Motor neuron (in vitro differentiated cells): ENCODE data around the gene CARHSP1. TPM values are rescaled to one million over a fixed set of nuclear protein-coding genes. Genes with fewer than 3 reads are reported as not detected.
"Not testable (repeated sequence)": the region's sequence is repeated elsewhere in the genome, so short reads cannot be mapped to it uniquely, and the experiment has no call there.

Experiments
- ATAC-seq, 8 experiments: fragments of 200-7000 bp; cut with Tn5 transposase; replicated peaks in 6 of 8; 2 replicates each; pipeline ENCODE4 v1.8.0; 2021; ENCODE audit warnings: mild to moderate bottlenecking in 8 of 8, moderate library complexity in 8 of 8
- H3K27ac ChIP-seq, 2 donors: fragments of 250-450 bp; sonication (Bioruptor Pico); 2 replicates each; pipeline ENCODE4 v1.9.0; 2021; ENCODE audit warnings: antibody characterized with exemption in 2 of 2, mild to moderate bottlenecking in 2 of 2, moderate library complexity in 1 of 2
- H3K4me1 ChIP-seq, 2 donors: fragments of 250-450 bp; sonication (Bioruptor Pico); replicated peaks in 1 of 2; 2 replicates each; pipeline ENCODE4 v1.6.1; 2021; ENCODE audit warnings: antibody characterized with exemption in 2 of 2, mild to moderate bottlenecking in 2 of 2, moderate library complexity in 1 of 2
- H3K4me3 ChIP-seq, 5 donors: fragments of 250-450 bp; sonication (Bioruptor Pico); 2 replicates each; pipeline ENCODE4 v1.9.0; 2021; ENCODE audit warnings: antibody characterized with exemption in 5 of 5, mild to moderate bottlenecking in 5 of 5, moderate library complexity in 4 of 5
- WGBS, 10 experiments: fragments of 450-650 bp; shearing (Covaris generic); methylation state at CpG; one replicate each; pipeline ENCODE4 v1.0.0; 2022; 5-methylcytosine and 5-hydroxymethylcytosine counted together
- in situ Hi-C, 9 experiments: fragments of 400-800 bp; cut with MboI; loops; one replicate each; pipeline ENCODE4 v1.15.0; 2021; ENCODE audit warnings: low sequenced_read_pairs in 9 of 9, low pct_unique_long_range_greater_than_20kb in 2 of 9; ENCODE audit not compliant: unreplicated experiment in 9 of 9
- total RNA-seq, 8 experiments: library from RNA; unstranded; fragments of 300-600 nt; gene quantifications; 2 replicates each; pipeline versions ENCODE4 v1.2.3 to v1.2.4, GENCODE V29; 2022

Gene CARHSP1
- 100 to 1,000 TPM in 1 of 8 experiments, 10 to 100 TPM in 7; 38.5 to 196 (median 69.7) TPM for total RNA-seq

- H3K27ac ChIP-seq: peak within 1 kb of the TSS; percentile 46 to 86
- peak within 1 kb of the TSS; percentile 66 to 98 (median 79) for H3K4me3 ChIP-seq
- peak; percentile 54 to 79 (median 60) for ATAC-seq
- 0% methylated on average over 6 of the region's 83 CpGs; no CpG with 5 or more reads in 9 of the 10 experiments for WGBS, 10 experiments
- in situ Hi-C loops: no loop called here
- peaks cover 10 to 28% of the 10 kb centered on the region in 2 donors for H3K4me1 ChIP-seq
Measured at GRCh38 chr16:8868416-8869211, at the start of gene CARHSP1. Gene CARHSP1, minus strand, starts transcription at chr16:8869006. Its CDS starts 9,678 bp downstream, at chr16:8859328.

- in situ Hi-C loops: loop anchor here in 1 of 9 experiments (25.0 kb wide), 1 partner anchor 95 kb away; no protein-coding TSS in a partner anchor
- not testable (repeated sequence) for ATAC-seq, H3K4me3 ChIP-seq, H3K4me1 ChIP-seq, H3K27ac ChIP-seq
- 80 to 100% (median 93%) methylated on average over 1 to 10 of the region's 10 CpGs; no CpG with 5 or more reads in 3 of the 10 experiments for WGBS, 10 experiments
Measured at GRCh38 chr16:8917336-8917735, 48.5 kb upstream of the CARHSP1 start.

DNA sequence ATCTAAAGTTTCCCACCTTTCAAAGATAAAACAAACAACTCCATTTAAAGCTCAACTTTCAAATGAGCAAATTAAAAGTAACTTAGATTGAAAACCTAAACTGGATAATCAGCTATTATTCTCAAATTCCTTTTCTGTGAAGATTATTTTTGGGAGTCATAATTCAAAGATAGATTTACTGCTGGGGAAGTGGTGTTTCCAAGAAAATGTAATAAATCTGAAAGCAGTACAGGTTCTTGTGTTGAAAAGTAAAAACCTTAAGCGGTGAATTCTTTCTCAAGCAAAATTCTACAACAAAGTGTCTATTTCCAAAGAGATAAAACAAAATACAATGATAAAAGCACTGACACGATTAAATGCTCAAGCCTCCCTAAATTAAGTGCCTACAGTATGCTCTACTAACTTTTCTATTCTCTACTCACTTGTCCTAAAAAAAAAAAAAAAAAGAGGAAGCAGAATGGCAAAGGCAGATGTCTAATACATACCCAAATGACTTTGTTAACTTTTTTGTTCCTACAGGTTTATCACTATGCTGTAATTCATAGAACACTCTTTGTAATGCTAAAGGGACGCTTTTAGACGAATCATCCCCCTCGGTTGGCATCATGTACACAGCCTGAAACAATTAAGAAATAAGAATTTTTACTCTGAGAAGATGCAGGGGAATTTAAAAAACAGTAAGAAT, 47.9 kb upstream of the CARHSP1 start:
- Histone ChIP-seq H3K4me1 (no peaks in the 10 kb centered on the region), H3K4me3 (no peak overlapping the region), H3K27ac (no peak overlapping the region)
- WGBS, 10 experiments: 65 to 100% (median 89%) methylated on average over 1 to 5 of the region's 5 CpGs
- ATAC-seq: no peak
- in situ Hi-C loops: loop anchor here in 1 of 9 experiments (25.0 kb wide), 1 partner anchor 96 kb away; no protein-coding TSS in a partner anchor

DNA sequence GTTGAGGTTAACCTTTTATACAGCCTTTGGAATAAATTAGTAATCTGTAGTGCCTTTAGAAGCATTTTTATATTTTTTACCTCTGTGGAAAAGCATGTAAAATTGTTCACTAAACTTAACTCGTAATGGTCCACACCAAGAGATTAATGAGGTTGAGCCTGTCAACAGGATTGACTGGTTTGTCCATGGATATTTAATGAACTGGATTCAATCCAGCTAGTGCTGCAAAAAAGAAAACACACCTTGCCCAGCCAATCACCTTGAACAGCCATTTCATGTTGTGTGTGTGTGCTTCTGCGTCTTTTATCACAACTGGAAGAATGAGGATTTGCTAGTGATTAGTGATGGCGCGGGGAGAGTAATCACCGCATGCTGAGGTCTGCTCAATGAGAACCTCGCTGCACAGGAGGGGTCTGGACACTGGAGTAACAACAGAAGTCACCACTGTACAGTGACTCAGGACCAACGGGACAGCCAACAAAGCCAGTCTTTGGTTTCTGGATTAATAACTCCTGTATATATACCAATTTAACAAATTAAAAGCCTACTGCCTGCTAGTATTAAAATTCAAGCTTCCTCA, 47.0 kb upstream of the CARHSP1 start:
- no peak for ATAC-seq
- Histone ChIP-seq H3K27ac (no peak overlapping the region), H3K4me1 (no peaks in the 10 kb centered on the region), H3K4me3 (no peak overlapping the region)
- in situ Hi-C loops: loop anchor here in 1 of 9 experiments (25.0 kb wide), 1 partner anchor 96 kb away; no protein-coding TSS in a partner anchor
- 68 to 100% (median 93%) methylated on average over 1 to 5 of the region's 7 CpGs for WGBS, 10 experiments

DNA sequence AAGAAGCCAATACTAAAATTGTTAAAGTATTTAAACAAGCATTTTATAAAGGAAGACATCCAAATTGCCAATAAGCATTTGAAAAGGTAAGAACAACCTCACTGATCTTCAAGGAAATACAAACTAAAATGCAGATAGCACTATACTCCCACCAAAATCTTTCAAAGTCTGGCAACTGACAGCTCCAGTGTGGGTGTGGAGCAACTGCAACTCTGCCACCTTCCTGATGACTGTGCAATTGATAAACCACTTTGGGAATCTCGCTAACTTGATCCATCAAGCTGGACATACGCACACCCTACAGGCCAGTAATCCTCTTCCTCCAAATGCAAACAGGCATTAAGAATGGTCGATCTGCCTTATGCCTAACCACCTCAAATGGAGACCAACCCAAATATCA, 45.3 kb upstream of the CARHSP1 start:
- ATAC-seq: no peak
- H3K4me3 ChIP-seq: no peak overlapping the region
- H3K27ac ChIP-seq: no peak overlapping the region
- 87 to 100% (median 96%) methylated on average over 1 to 3 of the region's 3 CpGs; no CpG with 5 or more reads in 1 of the 10 experiments for WGBS, 10 experiments
- in situ Hi-C loops: loop anchor here in 1 of 9 experiments (25.0 kb wide), 1 partner anchor 98 kb away; no protein-coding TSS in a partner anchor
- no peaks in the 10 kb centered on the region for H3K4me1 ChIP-seq

DNA sequence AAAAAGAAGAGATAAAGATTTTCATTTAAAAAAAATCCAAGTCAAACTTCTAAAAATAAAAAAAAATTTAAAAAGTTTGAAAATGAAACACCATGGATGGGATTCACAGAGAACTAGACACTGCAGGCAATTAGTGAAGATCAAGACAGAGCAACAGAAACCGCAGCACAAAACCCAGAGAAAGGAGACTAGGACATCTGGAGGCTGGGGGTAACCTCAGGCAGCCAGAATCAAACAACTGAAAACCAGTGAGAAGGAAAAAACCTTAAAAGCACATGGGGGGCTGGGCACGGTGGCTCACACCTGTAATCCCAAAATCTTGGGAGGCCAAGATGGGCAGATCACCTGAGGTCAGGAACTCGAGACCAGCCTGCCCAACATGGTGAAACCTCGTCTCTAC, 44.0 kb upstream of the CARHSP1 start:
- H3K27ac ChIP-seq: no peak overlapping the region
- in situ Hi-C loops: loop anchor here in 1 of 9 experiments (25.0 kb wide), 1 partner anchor 100 kb away; no protein-coding TSS in a partner anchor
- H3K4me3 ChIP-seq: no peak overlapping the region
- no peaks in the 10 kb centered on the region for H3K4me1 ChIP-seq
- WGBS, 10 experiments: 89 to 100% (median 96%) methylated on average over 1 to 4 of the region's 4 CpGs; no CpG with 5 or more reads in 1 of the 10 experiments
- ATAC-seq: no peak

GRCh38 chr16:8910811-8911210, 42.0 kb upstream of the CARHSP1 start:
- H3K4me1 ChIP-seq: no peaks in the 10 kb centered on the region
- H3K27ac ChIP-seq: no peak overlapping the region
- ATAC-seq: no peak
- WGBS, 10 experiments: 83 to 100% (median 91%) methylated on average over 1 of the region's 1 CpG; no CpG with 5 or more reads in 4 of the 10 experiments
- no peak overlapping the region for H3K4me3 ChIP-seq
- in situ Hi-C loops: loop anchor here in 1 of 9 experiments (25.0 kb wide), 1 partner anchor 101 kb away; no protein-coding TSS in a partner anchor

- Histone ChIP-seq H3K4me3 (no peak overlapping the region), H3K4me1 (no peaks in the 10 kb centered on the region), H3K27ac (no peak overlapping the region)
- peak in 3 of 8 experiments; percentile 72 to 91 (median 89) for ATAC-seq
- 0 to 100% (median 86%) methylated on average over 1 to 7 of the region's 8 CpGs; no CpG with 5 or more reads in 1 of the 10 experiments for WGBS, 10 experiments
- in situ Hi-C loops: loop anchor here in 1 of 9 experiments (25.0 kb wide), 1 partner anchor 103 kb away; no protein-coding TSS in a partner anchor
Measured at GRCh38 chr16:8908810-8909468, 40.1 kb upstream of the CARHSP1 start.

DNA sequence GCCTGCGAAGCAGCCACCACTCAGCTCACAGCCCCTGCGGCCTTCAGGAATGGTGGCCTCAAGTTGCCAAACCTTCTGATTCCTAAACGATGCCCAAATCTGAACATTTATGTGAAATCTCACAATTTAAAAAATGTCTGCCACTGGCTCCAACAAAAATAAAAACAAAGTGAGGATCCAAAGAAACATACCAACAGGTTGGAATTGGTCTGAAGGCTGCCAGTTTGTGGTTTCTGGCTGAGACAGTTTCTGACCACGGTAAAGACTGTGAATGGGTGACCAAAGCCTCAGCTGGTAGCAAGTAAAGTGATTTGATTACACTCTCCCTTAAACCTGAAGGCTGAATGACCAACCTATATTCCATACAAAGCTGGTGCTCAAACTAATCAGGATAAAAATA, 38.3 kb upstream of the CARHSP1 start:
- no peak for ATAC-seq
- H3K4me1 ChIP-seq: no peaks in the 10 kb centered on the region
- no peak overlapping the region for H3K27ac ChIP-seq
- H3K4me3 ChIP-seq: no peak overlapping the region
- 20 to 100% (median 85%) methylated on average over 1 to 3 of the region's 4 CpGs; no CpG with 5 or more reads in 2 of the 10 experiments for WGBS, 10 experiments
- in situ Hi-C loops: loop anchor here in 1 of 9 experiments (25.0 kb wide), 1 partner anchor 105 kb away; no protein-coding TSS in a partner anchor

DNA sequence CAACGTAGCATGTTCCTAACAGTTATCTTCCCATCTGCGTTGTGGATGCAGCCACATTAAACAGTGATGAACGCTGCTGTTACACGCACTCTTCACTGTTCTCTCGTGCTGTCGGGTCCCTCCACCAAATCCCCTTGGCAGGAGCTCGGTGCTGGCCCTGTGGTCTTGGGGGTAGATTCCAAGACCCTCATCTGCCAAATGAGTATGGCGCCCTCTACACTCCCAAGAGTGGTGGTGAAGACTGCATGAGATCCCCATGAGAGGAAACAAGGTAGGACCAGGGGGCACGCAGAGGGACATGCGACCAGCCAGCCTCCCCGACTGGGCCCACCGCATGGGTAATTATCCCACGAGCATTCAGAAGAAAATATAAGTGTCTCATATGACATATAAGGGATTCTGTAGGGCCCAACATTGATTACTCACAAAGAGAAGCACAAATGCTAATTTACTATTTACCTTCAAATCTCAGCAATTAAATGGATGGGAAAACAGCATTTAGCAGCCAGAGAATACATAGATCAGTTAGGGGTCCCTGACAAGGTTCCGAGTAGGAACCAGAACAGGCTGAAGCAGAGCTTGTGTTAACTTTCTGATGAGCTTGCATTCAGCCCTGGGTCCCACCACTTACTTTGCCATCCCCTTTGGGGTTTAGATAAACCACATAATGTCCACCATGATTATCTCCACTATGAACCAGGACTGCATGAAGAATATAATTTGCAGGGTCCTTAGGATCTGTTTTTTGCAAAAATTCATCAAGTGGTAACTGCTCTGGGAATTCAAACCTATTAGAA, 37.2 kb upstream of the CARHSP1 start:
- no peak for ATAC-seq
- in situ Hi-C loops: loop anchor here in 1 of 9 experiments (25.0 kb wide), 1 partner anchor 106 kb away; no protein-coding TSS in a partner anchor

DNA sequence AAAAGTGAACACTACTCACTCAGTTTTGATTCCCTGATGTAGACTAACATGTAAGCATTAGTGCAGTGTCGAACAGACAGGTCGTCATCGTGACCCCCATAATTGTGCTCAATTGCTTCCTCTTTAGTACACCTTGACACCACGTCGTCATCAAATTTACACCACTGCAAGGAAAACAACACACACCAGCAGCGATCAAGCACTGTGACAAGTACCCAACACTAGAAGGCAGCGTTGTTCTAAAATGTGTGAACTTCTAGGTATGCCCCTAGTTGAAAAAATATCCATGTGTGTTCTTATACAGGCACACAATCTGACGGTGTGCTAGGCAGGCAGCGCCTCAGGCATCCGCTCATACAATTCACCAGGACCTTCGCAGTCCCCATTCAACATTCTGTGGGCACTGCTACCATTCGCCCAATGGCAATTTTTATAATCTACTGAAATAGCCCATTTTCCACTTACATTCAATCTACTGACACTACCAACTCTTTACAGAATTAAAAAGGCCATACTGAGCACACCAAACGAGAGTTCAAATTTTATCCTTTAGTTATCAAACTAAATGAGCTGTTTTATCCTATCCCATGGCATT, 36.5 kb upstream of the CARHSP1 start:
- 69 to 100% (median 96%) methylated on average over 1 to 11 of the region's 13 CpGs for WGBS, 10 experiments

More for the DNA sequence above, 37.2 kb upstream of the CARHSP1 start:
- Histone ChIP-seq H3K27ac (no peak overlapping the region), H3K4me3 (no peak overlapping the region), H3K4me1 (no peaks in the 10 kb centered on the region)
- 80 to 100% (median 96%) methylated on average over 1 to 9 of the region's 14 CpGs; no CpG with 5 or more reads in 1 of the 10 experiments for WGBS, 10 experiments

More for the DNA sequence above, 36.5 kb upstream of the CARHSP1 start:
- no peaks in the 10 kb centered on the region for H3K4me1 ChIP-seq
- H3K27ac ChIP-seq: no peak overlapping the region
- H3K4me3 ChIP-seq: no peak overlapping the region
- peak in 7 of 8 experiments; percentile 28 to 78 (median 43) for ATAC-seq
- in situ Hi-C loops: loop anchor here in 1 of 9 experiments (25.0 kb wide), 1 partner anchor 107 kb away; no protein-coding TSS in a partner anchor
